NCI-H2227 treated with DMSO at 0.1 percent for 48 hours (cell line): Measurements from ENCODE around the gene RAB35.
A peak's percentile ranks its signal among the peaks of the same experiment; 100 is the strongest.

Experiments
- DNase-seq: peaks from one replicate; lab custom pipeline; 2025; lab: John Stamatoyannopoulos, UW

The RAB35 gene

GRCh38 chr12:120086801-120087621 is 29.5 kb downstream of the RAB35 start:
- DNase-seq: peak; percentile 98

- no peak for DNase-seq
Measured at GRCh38 chr12:120085920-120086645, 30.5 kb downstream of the RAB35 start.

GRCh38 chr12:120081641-120082040 is 34.9 kb downstream of the RAB35 start:
- DNase-seq: no peak

- no peak for DNase-seq
Measured at GRCh38 chr12:120079411-120080400, 36.8 kb downstream of the RAB35 start.

- no peak for DNase-seq
Measured at GRCh38 chr12:120078868-120079267, 37.7 kb downstream of the RAB35 start.

- DNase-seq: no peak
Measured at GRCh38 chr12:120077260-120077659, 39.3 kb downstream of the RAB35 start.

GRCh38 chr12:120076651-120077050 is 39.9 kb downstream of the RAB35 start:
- DNase-seq: no peak

- DNase-seq: no peak
Measured at GRCh38 chr12:120075034-120075616, 41.4 kb downstream of the RAB35 start.

GRCh38 chr12:120072472-120073249 is 43.9 kb downstream of the RAB35 start:
- DNase-seq: no peak

GRCh38 chr12:120071493-120072020 is 45.0 kb downstream of the RAB35 start:
- no peak for DNase-seq

- DNase-seq: no peak
Measured at GRCh38 chr12:120069278-120069677, 47.3 kb downstream of the RAB35 start.

- no peak for DNase-seq
Measured at GRCh38 chr12:120067901-120068300, 48.7 kb downstream of the RAB35 start.

GRCh38 chr12:120067084-120067869 is 49.3 kb downstream of the RAB35 start:
- no peak for DNase-seq

GRCh38 chr12:120066341-120066740 is 50.2 kb downstream of the RAB35 start:
- no peak for DNase-seq

GRCh38 chr12:120065472-120065871 is 51.1 kb downstream of the RAB35 start:
- no peak for DNase-seq

GRCh38 chr12:120064054-120064940 is 52.3 kb downstream of the RAB35 start:
- DNase-seq: no peak

GRCh38 chr12:120062976-120063579 is 53.5 kb downstream of the RAB35 start:
- no peak for DNase-seq

GRCh38 chr12:120061575-120062214 is 54.9 kb downstream of the RAB35 start:
- DNase-seq: no peak
